Sigmoid colon (tissue), 7 donors: ENCODE measurements around the gene SHISA6. TPM values are rescaled to one million over a fixed set of nuclear protein-coding genes. Genes with fewer than 3 reads are reported as not detected.
"Not testable (repeated sequence)": the region's sequence is repeated elsewhere in the genome, so short reads cannot be mapped to it uniquely, and the experiment has no call there.

Experiments
- DNase-seq: peaks from one replicate; pipeline ENCODE4 v3.0.0-alpha.2; 2019
- H3K27ac ChIP-seq, 4 donors: fragments of 200-600 bp; sonication (generic); one replicate each; pipeline ENCODE4 v1.5.1; 2016 to 2019; ENCODE audit warnings: mild to moderate bottlenecking in 1 of 4
- H3K27me3 ChIP-seq, 3 donors: fragments of 200-600 bp; sonication (generic); one replicate each; pipeline ENCODE4 v1.5.1; 2019; ENCODE audit warnings: mild to moderate bottlenecking in 1 of 3
- H3K36me3 ChIP-seq, 4 donors: fragments of 200-600 bp; sonication (generic); one replicate each; pipeline ENCODE4 v1.5.1; 2016 to 2019
- H3K4me1 ChIP-seq, 4 donors: fragments of 200-600 bp; sonication (generic); one replicate each; pipeline ENCODE4 v1.5.1; 2017 to 2019
- H3K4me3 ChIP-seq, 4 donors: fragments of 200-600 bp; sonication (generic); one replicate each; pipeline ENCODE4 v1.5.1; 2017 to 2019; ENCODE audit warnings: mild to moderate bottlenecking in 2 of 4, moderate library complexity in 1 of 4
- H3K9me3 ChIP-seq, 4 donors: fragments of 200-600 bp in 3 of 4; sonication (generic) in 3 of 4; one replicate each; pipeline versions ENCODE4 v1.5.1 to v1.6.1; 2013 to 2019
- EP300 ChIP-seq, 4 donors: sonication (generic); formaldehyde crosslinking; IDR thresholded peaks; one replicate each; pipeline ENCODE4 v1.6.1; 2017; ENCODE audit warnings: antibody characterized with exemption in 4 of 4
- POLR2A ChIP-seq, 2 donors: fragments of 450-650 bp; IDR thresholded peaks; one replicate each; pipeline ENCODE4 v1.6.1; 2016; ENCODE audit warnings: antibody characterized with exemption in 2 of 2, mild to moderate bottlenecking in 2 of 2, moderate library complexity in 2 of 2
- POLR2AphosphoS5 ChIP-seq, 4 donors: sonication (generic); formaldehyde crosslinking; IDR thresholded peaks; one replicate each; pipeline ENCODE4 v1.6.1; 2017; ENCODE audit warnings: antibody characterized with exemption in 4 of 4
- WGBS, 2 donors: extraction: QIAGEN DNeasy Blood & Tissue Kit; methylation state at CpG; one replicate each; pipeline ENCODE4 v1.1.7; 2013; 5-methylcytosine and 5-hydroxymethylcytosine counted together
- intact Hi-C: fragments of 100-400 bp; cut with DNase I; formaldehyde crosslinking; loops from one replicate; pipeline ENCODE4 v1.15.1; 2023
- polyA plus RNA-seq, 3 donors: library from polyadenylated mRNA; stranded (reverse); fragments of 200-250 nt; gene quantifications; one replicate each; pipeline ENCODE4 v1.2.3, GENCODE V29; 2013
- total RNA-seq, 4 donors: library from RNA; depleted of rRNA; stranded (reverse); fragments of >200 nt; gene quantifications; one replicate each; pipeline ENCODE4 v1.1.0, GENCODE V29; 2016
- TF ChIP-seq, protein P1 (sequence below), 4 experiments: fragments of 450-650 bp in 3 of 4; fragments of 200-600 bp in 1 of 4; IDR thresholded peaks; one replicate each; pipeline ENCODE4 v1.5.1; 2016 to 2019; ENCODE audit warnings: antibody characterized with exemption in 4 of 4, mild to moderate bottlenecking in 3 of 4, moderate library complexity in 2 of 4
- donor health status: healthy with polysubstance abuse.
- donor health status: Bipolar disorder and iron deficiency.
- donor health status: healthy.

The SHISA6 gene
- total and polyA plus RNA-seq, 7 donors: under 0.01 to 1.1 (median 0.38) TPM; not detected in 1

DNA sequence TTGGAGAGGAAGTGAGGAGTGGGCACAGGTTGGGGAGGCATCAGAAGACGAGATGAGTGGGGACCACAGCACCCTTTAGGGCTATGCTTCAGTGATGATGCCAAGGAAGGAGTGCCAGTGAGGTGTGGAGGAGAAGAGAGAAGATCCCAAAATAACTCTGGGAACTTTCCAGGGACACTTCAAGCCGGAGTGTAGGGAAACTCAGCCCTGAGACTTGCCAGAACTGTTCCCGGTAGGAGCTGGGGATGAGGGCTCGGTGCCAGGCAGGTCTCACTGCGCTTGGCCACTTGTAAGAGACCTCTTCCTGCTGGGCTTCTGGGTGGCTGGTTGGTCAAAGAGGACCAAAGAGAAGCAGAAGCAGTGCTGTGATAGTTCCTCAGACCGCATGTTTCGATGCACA is 63.6 kb downstream of the SHISA6 start:
- 87 to 94% methylated on average over 7 of the region's 7 CpGs for WGBS, 2 donors
- DNase-seq: peak; percentile 75
- H3K4me1 ChIP-seq: peaks cover 0 to 12% (median 11%) of the 10 kb centered on the region in 4 donors
- no peak overlapping the region for H3K4me3 ChIP-seq
- no peaks in the 10 kb centered on the region for H3K27me3 ChIP-seq
- no peaks in the 10 kb centered on the region for H3K36me3 ChIP-seq
- no peak for TF ChIP-seq EP300 (IDR thresholded peaks at IDR 0.05)
- TF ChIP-seq, protein P1, sequence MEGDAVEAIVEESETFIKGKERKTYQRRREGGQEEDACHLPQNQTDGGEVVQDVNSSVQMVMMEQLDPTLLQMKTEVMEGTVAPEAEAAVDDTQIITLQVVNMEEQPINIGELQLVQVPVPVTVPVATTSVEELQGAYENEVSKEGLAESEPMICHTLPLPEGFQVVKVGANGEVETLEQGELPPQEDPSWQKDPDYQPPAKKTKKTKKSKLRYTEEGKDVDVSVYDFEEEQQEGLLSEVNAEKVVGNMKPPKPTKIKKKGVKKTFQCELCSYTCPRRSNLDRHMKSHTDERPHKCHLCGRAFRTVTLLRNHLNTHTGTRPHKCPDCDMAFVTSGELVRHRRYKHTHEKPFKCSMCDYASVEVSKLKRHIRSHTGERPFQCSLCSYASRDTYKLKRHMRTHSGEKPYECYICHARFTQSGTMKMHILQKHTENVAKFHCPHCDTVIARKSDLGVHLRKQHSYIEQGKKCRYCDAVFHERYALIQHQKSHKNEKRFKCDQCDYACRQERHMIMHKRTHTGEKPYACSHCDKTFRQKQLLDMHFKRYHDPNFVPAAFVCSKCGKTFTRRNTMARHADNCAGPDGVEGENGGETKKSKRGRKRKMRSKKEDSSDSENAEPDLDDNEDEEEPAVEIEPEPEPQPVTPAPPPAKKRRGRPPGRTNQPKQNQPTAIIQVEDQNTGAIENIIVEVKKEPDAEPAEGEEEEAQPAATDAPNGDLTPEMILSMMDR (IDR thresholded peaks at IDR 0.05): no peak
- peak; percentile 8 to 65 (median 64) for TF ChIP-seq POLR2AphosphoS5 (IDR thresholded peaks at IDR 0.05)
- TF ChIP-seq POLR2A (IDR thresholded peaks at IDR 0.05): no peak
- no peaks in the 10 kb centered on the region for H3K9me3 ChIP-seq
- no peak overlapping the region for H3K27ac ChIP-seq
- intact Hi-C loops: loop anchor here (10.0 kb wide), 1 partner anchor 560 kb away; no protein-coding TSS in a partner anchor

DNA sequence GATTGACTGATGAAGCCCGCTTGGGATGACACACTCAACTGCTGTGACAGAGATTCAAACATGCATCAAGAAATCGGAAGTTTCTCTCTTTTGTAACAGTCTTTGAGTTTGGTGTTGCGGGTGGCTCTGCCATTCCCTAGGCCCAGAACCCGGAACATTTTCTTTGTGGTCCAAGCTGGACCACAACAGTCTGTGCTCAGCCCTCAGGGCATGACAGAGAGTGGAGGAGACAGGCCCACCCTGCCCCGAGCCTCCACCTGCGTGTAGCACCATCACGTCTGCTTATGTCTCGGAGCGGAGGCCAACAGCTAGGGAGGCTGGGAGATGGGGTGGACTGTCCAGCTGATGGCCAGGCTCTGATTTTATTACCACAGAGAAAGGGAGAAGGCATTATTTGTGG is 64.5 kb downstream of the SHISA6 start:
- TF ChIP-seq EP300 (IDR thresholded peaks at IDR 0.05) (no peak), POLR2A (IDR thresholded peaks at IDR 0.05) (no peak), POLR2AphosphoS5 (IDR thresholded peaks at IDR 0.05) (no peak)
- TF ChIP-seq, protein P1 (IDR thresholded peaks at IDR 0.05): no peak
- intact Hi-C loops: loop anchor here (10.0 kb wide), 1 partner anchor 561 kb away; no protein-coding TSS in a partner anchor
- Histone ChIP-seq H3K9me3 (no peaks in the 10 kb centered on the region), H3K27ac (no peak overlapping the region), H3K27me3 (no peaks in the 10 kb centered on the region), H3K4me3 (no peak overlapping the region), H3K36me3 (no peaks in the 10 kb centered on the region), H3K4me1 (peaks cover 0 to 12% (median 11%) of the 10 kb centered on the region in 4 donors)
- no peak for DNase-seq
- WGBS, 2 donors: 94 to 96% methylated on average over 9 of the region's 9 CpGs

DNA sequence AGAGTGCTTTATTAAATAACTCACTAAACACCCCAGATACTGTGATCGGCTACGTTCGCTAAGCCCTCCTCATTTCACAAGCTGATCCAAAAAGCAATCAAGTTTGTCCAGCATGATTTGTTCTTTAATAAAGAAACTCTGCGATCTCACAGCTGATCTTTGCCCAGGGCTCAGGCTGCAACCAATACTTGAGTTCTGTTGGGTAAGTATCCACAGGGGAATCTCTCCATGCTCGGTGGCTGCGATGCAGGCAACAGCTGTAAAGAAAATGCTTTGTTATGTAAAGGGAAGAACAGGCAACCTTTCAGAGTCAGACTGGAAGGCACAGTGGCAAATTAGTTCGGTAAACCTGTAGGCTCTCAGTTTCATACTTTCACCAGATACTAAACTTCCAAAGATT is 67.5 kb downstream of the SHISA6 start:
- intact Hi-C loops: loop anchor here (10.0 kb wide), 1 partner anchor 564 kb away; no protein-coding TSS in a partner anchor
- Histone ChIP-seq H3K4me1 (peaks cover 0 to 12% (median 11%) of the 10 kb centered on the region in 4 donors), H3K36me3 (no peaks in the 10 kb centered on the region), H3K9me3 (no peaks in the 10 kb centered on the region), H3K4me3 (no peak overlapping the region), H3K27ac (no peak overlapping the region), H3K27me3 (no peaks in the 10 kb centered on the region)
- DNase-seq: no peak
- TF ChIP-seq EP300 (IDR thresholded peaks at IDR 0.05) (no peak), POLR2AphosphoS5 (IDR thresholded peaks at IDR 0.05) (no peak), POLR2A (IDR thresholded peaks at IDR 0.05) (no peak)
- TF ChIP-seq, protein P1 (IDR thresholded peaks at IDR 0.05): no peak
- 80 to 86% methylated on average over 7 of the region's 7 CpGs for WGBS, 2 donors

DNA sequence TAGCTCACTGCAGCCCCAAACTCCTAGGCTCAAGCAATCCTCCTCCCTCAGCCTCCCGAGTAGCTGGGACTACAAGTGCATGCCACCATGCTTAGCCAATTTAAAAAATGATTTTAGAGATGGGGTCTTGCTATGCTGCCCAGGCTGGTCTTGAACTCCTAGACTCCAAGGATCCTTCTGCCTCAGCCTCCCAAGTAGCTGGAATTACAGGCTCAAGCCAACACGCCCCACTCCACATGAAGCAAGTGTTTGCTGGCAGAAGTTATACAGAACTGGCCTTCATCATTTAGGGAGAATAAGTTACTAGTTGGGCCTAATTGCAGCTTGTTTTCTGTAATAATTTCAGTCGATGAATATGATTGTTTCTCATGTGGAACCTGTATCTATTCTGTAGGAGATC is 68.0 kb downstream of the SHISA6 start:
- peaks cover 0 to 10% (median 9%) of the 10 kb centered on the region in 4 donors for H3K4me1 ChIP-seq
- 81 to 92% methylated on average over 3 of the region's 3 CpGs for WGBS, 2 donors
- no peak for DNase-seq
- no peak overlapping the region for H3K4me3 ChIP-seq
- H3K27me3 ChIP-seq: no peaks in the 10 kb centered on the region
- intact Hi-C loops: loop anchor here (10.0 kb wide), 1 partner anchor 564 kb away; no protein-coding TSS in a partner anchor
- H3K9me3 ChIP-seq: no peaks in the 10 kb centered on the region
- TF ChIP-seq POLR2A (IDR thresholded peaks at IDR 0.05): no peak
- TF ChIP-seq, protein P1 (IDR thresholded peaks at IDR 0.05): no peak
- TF ChIP-seq POLR2AphosphoS5 (IDR thresholded peaks at IDR 0.05): no peak
- TF ChIP-seq EP300 (IDR thresholded peaks at IDR 0.05): no peak
- H3K36me3 ChIP-seq: no peaks in the 10 kb centered on the region
- H3K27ac ChIP-seq: no peak overlapping the region

DNA sequence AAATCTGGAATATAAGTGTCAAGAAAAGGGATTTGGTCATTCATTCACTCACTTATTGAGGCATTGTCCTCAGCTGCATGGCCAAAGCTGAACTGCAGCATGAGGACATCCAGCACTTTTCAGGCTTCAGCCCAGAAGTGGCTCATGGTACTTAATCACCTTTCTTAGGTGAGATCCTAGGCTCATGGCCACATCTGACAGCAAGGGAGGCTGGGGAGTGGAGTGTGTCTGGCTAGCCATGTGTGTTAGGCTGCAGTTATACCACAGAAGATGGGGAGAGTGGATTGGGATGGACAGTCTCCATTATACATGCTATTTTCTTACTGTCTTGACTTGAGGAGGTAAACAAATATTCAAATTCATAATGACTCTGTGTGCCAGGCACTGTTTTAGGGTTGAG is 68.8 kb downstream of the SHISA6 start:
- DNase-seq: no peak
- H3K27ac ChIP-seq: no peak overlapping the region
- intact Hi-C loops: loop anchor here (5.0 to 10.0 kb wide), 2 partner anchors 565 to 603 kb away; no protein-coding TSS in a partner anchor

DNA sequence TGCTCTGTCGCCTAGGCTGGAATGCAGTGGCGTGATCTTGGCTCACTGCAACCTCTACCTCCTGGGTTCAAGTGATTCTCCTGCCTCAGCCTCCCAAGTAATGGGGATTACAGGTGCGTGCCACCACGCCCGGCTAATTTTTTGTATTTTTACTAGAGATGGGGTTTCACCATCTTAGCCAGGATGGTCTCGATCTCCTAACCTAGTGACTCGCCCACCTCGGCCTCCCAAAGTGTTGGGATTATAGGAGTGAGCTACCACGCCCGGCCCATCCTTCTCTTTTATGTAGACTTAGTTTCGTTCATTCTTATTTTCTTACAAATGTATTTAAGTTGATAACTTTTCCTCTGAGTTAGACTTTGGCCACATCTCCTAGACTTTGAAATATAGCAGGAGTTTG is 75.4 kb downstream of the SHISA6 start:
- H3K4me3 ChIP-seq, H3K4me1 ChIP-seq, H3K27me3 ChIP-seq, H3K27ac ChIP-seq, H3K36me3 ChIP-seq, H3K9me3 ChIP-seq, intact Hi-C loops: not testable (repeated sequence)
- DNase-seq: peak; percentile 59
- WGBS, 2 donors: 84 to 89% methylated on average over 11 of the region's 11 CpGs

More for the DNA sequence above, 68.8 kb downstream of the SHISA6 start:
- TF ChIP-seq, protein P1 (IDR thresholded peaks at IDR 0.05): no peak
- no peak for TF ChIP-seq POLR2A (IDR thresholded peaks at IDR 0.05)
- no peak for TF ChIP-seq EP300 (IDR thresholded peaks at IDR 0.05)
- TF ChIP-seq POLR2AphosphoS5 (IDR thresholded peaks at IDR 0.05): no peak
- Histone ChIP-seq H3K27me3 (no peaks in the 10 kb centered on the region), H3K9me3 (no peaks in the 10 kb centered on the region), H3K4me1 (peaks cover 0 to 3% (median 1%) of the 10 kb centered on the region in 4 donors), H3K36me3 (no peaks in the 10 kb centered on the region), H3K4me3 (no peak overlapping the region)
